GDM1 (cell line): Measurements from ENCODE around the gene TBC1D4.

Source experiments
- DNase-seq: peaks from one replicate; lab custom pipeline; 2025; lab: John Stamatoyannopoulos, UW

TBC1D4 gene

GRCh38 chr13:75418186-75418843, 63.7 kb downstream of the TBC1D4 start:
- DNase-seq = no peak

DNA sequence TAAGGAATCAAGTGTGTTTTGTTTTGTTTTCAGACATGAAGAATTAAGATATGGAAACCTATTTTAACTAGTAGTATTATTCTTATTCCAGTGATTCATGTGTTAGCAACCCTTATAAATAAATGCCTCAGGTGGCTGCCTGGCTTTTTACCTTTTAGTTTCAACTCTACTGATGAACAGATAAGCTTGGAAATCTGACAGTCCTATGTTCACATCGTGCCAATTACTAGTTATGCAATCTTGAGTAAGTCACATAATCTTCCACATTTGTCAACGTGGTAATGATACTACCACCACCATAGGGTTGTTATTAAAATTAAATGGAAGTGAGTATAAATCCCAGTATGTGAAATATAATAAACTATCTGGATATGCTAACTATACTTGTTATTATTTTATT, 64.3 kb downstream of the TBC1D4 start:
- DNase-seq = no peak

- DNase-seq = no peak
These were observed 65.0 kb downstream of the TBC1D4 start for GRCh38 chr13:75417012-75417384.

DNA sequence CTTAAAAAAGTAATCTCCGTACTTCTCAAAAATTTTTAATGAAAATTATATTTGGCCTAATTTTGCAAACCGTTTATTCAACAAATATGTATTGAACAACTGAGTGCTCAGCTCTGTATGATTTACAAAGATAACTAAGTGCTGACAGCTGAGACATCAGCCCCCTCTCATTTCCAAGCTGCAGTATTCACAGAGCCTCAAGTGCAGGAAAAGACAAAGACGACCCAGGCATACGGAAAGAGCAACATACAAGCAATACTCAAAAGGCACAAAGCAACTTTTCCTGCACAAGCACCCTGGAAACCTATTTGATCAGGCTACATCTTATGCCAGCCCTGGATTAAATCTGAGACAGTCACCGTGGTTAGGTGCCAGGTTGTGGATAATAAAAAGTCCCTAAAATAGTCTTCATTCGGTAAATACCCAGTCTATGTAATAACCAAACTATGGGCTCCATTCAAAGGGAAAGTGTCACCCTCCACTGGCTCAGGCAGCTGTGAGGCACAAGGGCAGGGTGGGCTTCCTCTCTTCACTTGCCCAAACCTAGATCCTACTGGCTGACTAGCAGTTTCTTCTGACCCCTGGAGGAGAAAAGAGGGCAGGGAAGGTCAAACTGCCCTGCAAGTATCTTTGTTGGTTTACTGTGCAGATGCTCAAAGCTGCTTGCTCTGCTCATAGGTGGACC, 65.5 kb downstream of the TBC1D4 start:
- DNase-seq = no peak

- no peak for DNase-seq
These were observed 66.3 kb downstream of the TBC1D4 start for GRCh38 chr13:75415694-75416093.

- DNase-seq = no peak
These were observed 66.8 kb downstream of the TBC1D4 start for GRCh38 chr13:75415171-75415570.

DNA sequence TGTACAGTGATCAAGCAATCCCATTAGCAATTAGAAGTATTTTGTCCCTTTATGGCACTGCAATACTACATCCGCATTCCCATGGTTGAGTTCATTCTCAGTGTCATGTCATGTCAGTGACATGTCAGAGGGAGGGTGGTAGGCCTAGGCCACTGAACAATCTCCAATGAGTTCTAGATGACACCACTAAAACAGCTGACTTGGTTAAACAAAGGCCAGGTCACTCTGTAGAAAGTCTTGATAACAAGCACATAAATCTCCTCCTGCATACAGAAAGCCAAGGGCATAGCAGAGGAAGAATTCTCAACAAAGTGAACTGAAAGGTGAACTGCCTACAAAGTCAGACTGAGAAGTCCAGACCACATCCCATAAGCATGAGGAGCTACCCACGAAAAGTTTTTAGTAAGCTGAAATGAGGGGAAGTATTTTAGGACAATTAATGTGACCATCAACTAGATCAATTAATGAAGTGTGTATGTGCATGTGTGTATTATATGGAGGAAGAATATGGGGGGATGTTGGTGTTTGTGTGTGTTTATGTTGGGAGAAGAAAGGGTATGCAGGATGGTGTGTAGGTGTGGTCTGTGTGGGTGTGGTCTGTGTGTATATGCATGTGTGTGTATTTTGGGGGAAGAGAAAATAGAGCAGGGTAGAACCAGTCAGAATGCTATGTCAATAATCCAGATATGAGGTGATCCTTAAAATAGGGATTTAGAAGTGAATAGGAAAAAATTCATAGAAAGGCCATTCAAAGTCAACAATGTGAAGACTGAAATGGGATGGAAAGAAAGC, 67.7 kb downstream of the TBC1D4 start:
- DNase-seq = no peak

DNA sequence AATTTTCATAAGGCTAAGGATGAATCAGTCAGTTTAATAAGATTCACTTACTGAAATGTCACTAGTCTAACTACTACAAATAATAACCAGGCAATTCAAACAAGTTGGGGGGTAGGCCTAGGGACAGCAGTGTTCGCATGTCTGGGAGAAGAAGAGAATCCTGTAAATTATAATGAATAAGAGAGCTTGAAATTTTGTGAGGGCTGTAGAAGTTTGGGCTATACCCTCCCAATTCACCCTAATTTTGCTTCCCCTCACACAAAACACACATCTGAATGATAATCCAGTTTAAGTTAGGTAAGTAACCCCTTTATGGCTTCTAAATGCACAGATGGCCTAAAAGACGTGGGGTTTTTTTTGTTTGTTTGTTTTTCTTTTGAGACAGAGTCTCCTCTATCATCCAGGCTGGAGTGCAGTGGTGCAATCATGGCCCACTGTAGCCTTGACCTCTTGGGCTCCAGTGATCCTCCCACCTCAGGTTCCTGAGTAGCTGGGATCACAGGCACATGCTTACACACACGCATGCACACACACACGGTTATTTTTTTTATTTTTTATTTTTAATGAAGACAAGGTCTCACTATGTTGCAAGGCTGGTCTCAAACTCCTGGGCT, 69.9 kb downstream of the TBC1D4 start:
- DNase-seq = no peak

DNA sequence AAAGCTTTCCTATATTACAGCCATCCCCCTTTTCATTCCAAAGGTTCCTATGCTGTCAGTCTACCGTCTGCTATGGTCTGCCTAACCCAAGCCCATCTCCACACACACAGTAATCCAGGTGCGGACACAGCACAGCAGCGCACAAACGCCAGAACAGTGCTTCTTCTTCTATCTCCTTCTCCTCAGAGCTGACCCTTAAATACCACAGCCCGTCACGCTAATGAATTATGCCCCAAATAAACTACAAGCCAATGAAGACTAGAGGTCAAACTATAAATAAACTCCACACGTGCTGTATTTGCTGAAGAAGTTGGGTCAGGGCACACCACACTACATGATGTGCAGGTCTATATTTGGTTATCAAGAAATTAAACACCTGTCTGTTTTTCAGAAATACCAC, 71.8 kb downstream of the TBC1D4 start:
- no peak for DNase-seq

- DNase-seq = no peak
These were observed 74.0 kb downstream of the TBC1D4 start for GRCh38 chr13:75407998-75408397.

DNA sequence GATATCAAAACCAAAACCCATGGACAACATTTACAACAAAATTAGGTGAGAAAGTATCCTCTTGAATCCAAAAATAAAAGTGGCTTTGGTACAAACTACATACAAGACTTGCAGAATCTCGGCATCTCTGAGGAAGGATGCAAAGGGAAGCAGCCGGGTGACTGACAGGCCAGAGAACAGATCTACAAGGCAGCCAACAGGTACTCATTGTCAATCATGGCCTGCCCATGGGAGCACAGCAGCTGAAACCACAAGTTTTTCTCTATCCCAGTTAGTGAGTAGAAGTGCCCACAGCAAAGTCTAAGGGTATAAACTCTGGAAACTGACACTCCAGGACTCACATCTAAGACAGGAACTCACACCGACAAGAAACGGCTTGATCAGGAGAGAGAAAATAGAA, 74.5 kb downstream of the TBC1D4 start:
- DNase-seq = no peak

GRCh38 chr13:75405976-75406703, 75.8 kb downstream of the TBC1D4 start:
- no peak for DNase-seq

DNA sequence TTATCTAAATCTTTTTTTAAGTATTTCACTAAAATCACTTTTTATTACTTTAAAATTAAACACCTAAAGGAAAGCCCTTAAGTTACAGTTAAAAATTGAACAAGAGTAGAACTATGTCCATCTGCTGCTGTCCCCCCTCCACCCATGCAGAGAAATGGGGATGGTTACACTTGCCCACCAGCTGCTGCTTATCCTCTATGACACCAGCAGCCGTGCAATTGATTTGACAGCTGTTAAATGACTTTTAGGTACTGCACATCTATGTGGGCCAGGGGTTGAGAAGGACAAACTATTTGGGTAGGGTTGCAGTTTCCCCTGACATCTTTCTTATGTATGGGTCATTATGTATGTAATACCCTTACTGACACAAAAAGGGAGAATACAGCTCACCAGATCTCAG, 77.2 kb downstream of the TBC1D4 start:
- no peak for DNase-seq

- no peak for DNase-seq
These were observed 79.2 kb downstream of the TBC1D4 start for GRCh38 chr13:75402787-75403186.

GRCh38 chr13:75400775-75401174, 81.2 kb downstream of the TBC1D4 start:
- DNase-seq = no peak

- no peak for DNase-seq
These were observed 82.1 kb downstream of the TBC1D4 start for GRCh38 chr13:75399879-75400217.

DNA sequence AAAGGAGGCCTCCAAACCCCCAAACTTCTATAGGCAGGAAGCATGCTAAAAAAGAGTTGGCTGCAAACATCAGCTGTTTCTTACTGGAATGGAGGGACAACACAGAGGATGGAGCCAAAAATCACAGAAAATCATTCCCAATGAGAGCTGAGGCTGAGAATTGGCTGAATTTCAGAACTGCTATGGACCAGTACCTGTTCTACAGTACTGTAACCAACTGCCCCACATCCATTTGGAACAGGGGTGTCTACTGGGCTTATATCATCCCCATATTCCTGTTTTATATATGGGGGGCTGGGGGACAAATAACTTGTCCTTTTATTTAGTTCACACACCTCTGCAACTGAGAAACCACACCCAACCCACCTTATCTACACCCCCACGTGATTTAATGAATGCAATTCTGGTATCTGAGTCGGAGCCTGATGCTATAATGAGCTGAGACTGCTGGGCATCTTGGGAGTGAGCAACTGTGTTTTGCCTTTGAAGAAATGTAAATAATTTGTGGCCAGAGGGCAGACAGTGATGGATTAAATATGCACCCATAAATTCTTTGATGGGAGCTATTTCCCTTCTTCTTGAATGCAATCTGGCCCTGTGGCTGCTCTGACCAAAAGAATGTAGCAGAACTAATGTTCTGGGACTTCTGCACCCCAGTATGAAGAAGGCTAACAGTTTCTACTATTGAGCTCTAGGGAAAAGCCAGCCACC, 82.6 kb downstream of the TBC1D4 start:
- DNase-seq = no peak

DNA sequence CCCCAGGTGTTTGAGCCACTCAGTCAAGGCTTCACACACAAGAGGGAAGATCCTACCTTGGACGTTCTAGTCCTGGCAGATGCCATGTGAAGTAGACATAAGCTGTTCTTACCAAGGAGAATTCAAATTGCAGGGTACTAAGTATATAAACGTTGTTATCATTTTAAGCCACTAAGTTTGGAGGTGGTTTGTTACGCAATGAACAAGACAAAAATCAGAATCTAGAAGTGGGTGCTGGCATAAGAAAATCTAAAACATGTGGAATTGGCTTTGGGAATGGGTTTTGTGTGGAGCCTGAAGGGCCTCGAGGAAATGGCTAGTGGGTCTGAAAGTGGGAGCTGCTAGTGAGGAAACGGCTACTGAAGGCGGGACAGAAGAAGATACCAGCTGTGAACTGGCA, 83.9 kb downstream of the TBC1D4 start:
- no peak for DNase-seq

- DNase-seq = no peak
These were observed 86.1 kb downstream of the TBC1D4 start for GRCh38 chr13:75395901-75396300.

DNA sequence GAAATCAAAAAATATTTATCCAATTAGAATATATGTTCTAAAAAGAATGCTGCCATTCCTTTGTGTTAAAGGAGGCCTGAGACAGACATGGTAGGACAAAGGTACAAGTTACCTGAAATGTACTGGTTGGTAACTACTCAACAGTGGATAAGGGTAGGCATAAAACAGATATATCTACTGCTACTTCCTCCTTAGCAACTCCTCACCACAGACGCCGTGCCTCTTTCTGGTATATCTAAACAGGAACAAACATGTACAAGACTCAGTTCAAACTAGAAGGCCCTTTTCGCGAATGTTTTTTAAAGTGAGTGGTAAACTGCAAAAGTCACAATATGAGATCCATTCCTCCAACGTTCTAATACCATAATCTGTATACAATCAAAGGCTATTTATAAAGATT, 86.9 kb downstream of the TBC1D4 start:
- peak; percentile 31 for DNase-seq

DNA sequence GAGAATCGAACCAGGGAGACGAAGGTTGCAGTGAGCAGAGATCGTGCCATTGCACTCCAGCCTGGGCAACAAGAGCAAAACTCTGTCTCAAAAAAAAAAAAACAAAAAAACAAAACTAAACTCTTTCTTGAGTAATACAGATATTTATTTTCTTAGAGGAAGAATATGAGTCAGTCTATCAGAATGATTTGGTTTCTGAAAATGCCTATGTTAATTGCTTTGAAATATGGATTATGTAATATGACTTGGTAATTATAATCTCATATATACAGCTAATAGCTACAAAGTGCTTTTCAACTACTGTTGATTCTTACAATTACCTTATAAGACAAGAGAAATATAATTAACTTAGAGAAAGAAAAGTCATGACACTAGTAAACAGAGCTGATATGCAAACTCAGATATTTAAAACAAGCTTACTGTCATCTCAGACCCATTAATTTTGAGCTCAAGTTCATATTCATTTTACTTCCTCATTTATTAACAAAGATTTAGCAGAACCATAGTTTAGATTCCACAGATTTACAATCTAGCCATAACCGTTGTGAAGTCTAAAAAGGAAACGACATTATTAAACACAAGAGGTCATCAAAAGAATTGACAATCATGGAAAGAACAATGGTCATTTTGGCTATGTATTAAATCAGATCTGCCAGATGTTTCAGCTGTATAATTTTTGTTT, 88.0 kb downstream of the TBC1D4 start:
- DNase-seq = no peak
